ENCODE results near the gene PPHLN1. TPM values are rescaled to one million over a fixed set of nuclear protein-coding genes. Genes with fewer than 3 reads are reported as not detected.

The PPHLN1 gene
- total RNA-seq, 1 donor, result 75.1 TPM

GRCh38 chr12:42432517-42433140 lies 106.7 kb downstream of the PPHLN1 start:
- H3K4me3 ChIP-seq (ENCODE audit: low read depth, low read length), result no peak overlapping the region
- no peak for DNase-seq (ENCODE audit: low read depth)
- TF ChIP-seq CTCF (IDR thresholded peaks at IDR 0.05; ENCODE audit: insufficient read depth, low read depth, low read length), result no peak

GRCh38 chr12:42440608-42441007 lies 114.6 kb downstream of the PPHLN1 start:
- no peak overlapping the region for H3K4me3 ChIP-seq (ENCODE audit: low read depth, low read length)
- TF ChIP-seq CTCF (IDR thresholded peaks at IDR 0.05; ENCODE audit: insufficient read depth, low read depth, low read length), result no peak
- DNase-seq (ENCODE audit: low read depth), result no peak

- no peak for TF ChIP-seq CTCF (IDR thresholded peaks at IDR 0.05; ENCODE audit: insufficient read depth, low read depth, low read length)
These were observed 116.4 kb downstream of the PPHLN1 start for GRCh38 chr12:42442311-42442759.

GRCh38 chr12:42442888-42443287 lies 116.9 kb downstream of the PPHLN1 start:
- H3K4me3 ChIP-seq (ENCODE audit: low read depth, low read length), result no peak overlapping the region
- no peak for DNase-seq (ENCODE audit: low read depth)
- no peak for TF ChIP-seq CTCF (IDR thresholded peaks at IDR 0.05; ENCODE audit: insufficient read depth, low read depth, low read length)

More at GRCh38 chr12:42442311-42442759, 116.4 kb downstream of the PPHLN1 start:
- H3K4me3 ChIP-seq (ENCODE audit: low read depth, low read length), result no peak overlapping the region
- no peak for DNase-seq (ENCODE audit: low read depth)

GRCh38 chr12:42444192-42444943 lies 118.4 kb downstream of the PPHLN1 start:
- TF ChIP-seq CTCF (IDR thresholded peaks at IDR 0.05; ENCODE audit: insufficient read depth, low read depth, low read length), result no peak
- no peak overlapping the region for H3K4me3 ChIP-seq (ENCODE audit: low read depth, low read length)
- DNase-seq (ENCODE audit: low read depth), result no peak

GRCh38 chr12:42445891-42446290 lies 119.9 kb downstream of the PPHLN1 start:
- no peak overlapping the region for H3K4me3 ChIP-seq (ENCODE audit: low read depth, low read length)
- no peak for DNase-seq (ENCODE audit: low read depth)
- TF ChIP-seq CTCF (IDR thresholded peaks at IDR 0.05; ENCODE audit: insufficient read depth, low read depth, low read length), result no peak

Measured in fibroblast of villous mesenchyme (primary cell).